B cell (primary cell): ENCODE measurements around the gene SPEF1. TPM values are rescaled to one million over a fixed set of nuclear protein-coding genes. Genes with fewer than 3 reads are reported as not detected.

ENCODE experiments used
- ATAC-seq: fragments of 200-7000 bp; cut with Tn5 transposase; one replicate; pipeline ENCODE4 v1.10.0; 2021; ENCODE audit warnings: low read depth, mild to moderate bottlenecking, moderate number of reproducible peaks, moderate library complexity
- CTCF ChIA-PET: fragments of 350-600 bp; sonication (Branson Sonifier 250); formaldehyde crosslinking; loops from one replicate; lab custom pipeline; 2021; ENCODE audit warnings: antibody characterized with exemption, inconsistent platforms; lab: Charles Lee
- POLR2A ChIA-PET: fragments of 350-600 bp; sonication (Branson Sonifier 250); formaldehyde crosslinking; loops from one replicate; lab custom pipeline; 2021; ENCODE audit warnings: antibody characterized with exemption; lab: Charles Lee
- DNase-seq: peaks from one replicate; pipeline ENCODE4 v3.0.0; 2013
- H2AFZ ChIP-seq: 2 replicates; pipeline ENCODE4 v1.6.1; 2012; ENCODE audit warnings: mild to moderate bottlenecking, low read depth, low read length; ENCODE audit not compliant: insufficient read depth, poor library complexity, severe bottlenecking
- H3K27ac ChIP-seq, 2 donors: 1 replicate in 1 of 2; 2 replicates in 1 of 2; pipeline ENCODE4 v1.5.1; 2012 to 2013; ENCODE audit warnings: low read length in 2 of 2, mild to moderate bottlenecking in 2 of 2, moderate library complexity in 1 of 2
- H3K27me3 ChIP-seq, 4 experiments: fragments of 200-600 bp in 1 of 4; sonication (generic) in 1 of 4; replicated peaks in 1 of 4; 1 replicate in 2 of 4; 2 replicates in 2 of 4; pipeline versions ENCODE4 v1.6.1 to v1.7.0; 2013 to 2016; ENCODE audit warnings: low read length in 3 of 4, mild to moderate bottlenecking in 2 of 4, mixed read lengths in 1 of 4, moderate library complexity in 1 of 4; ENCODE audit not compliant: insufficient read depth in 4 of 4, control insufficient read depth in 3 of 4; ENCODE audit errors: control extremely low read depth in 1 of 4
- H3K36me3 ChIP-seq, 2 experiments: replicated peaks in 1 of 2; 1 replicate in 1 of 2; 2 replicates in 1 of 2; pipeline versions ENCODE4 v1.6.1 to v1.7.1; 2013; ENCODE audit warnings: low read length in 1 of 2; ENCODE audit not compliant: insufficient read depth in 2 of 2, control insufficient read depth in 1 of 2; ENCODE audit errors: control extremely low read depth in 1 of 2, extremely low read depth in 1 of 2
- H3K4me1 ChIP-seq, 2 donors: fragments of 200-600 bp in 1 of 2; sonication (generic) in 1 of 2; 1 replicate in 1 of 2; 2 replicates in 1 of 2; pipeline versions ENCODE4 v1.5.1 to v1.6.1; 2013 to 2017; ENCODE audit warnings: low read length in 2 of 2; ENCODE audit not compliant: control insufficient read depth in 2 of 2, insufficient read depth in 2 of 2
- H3K4me2 ChIP-seq: replicated peaks from 2 replicates; pipeline ENCODE3; 2012; ENCODE audit warnings: mild to moderate bottlenecking, low read depth, low read length; ENCODE audit not compliant: poor library complexity, severe bottlenecking
- H3K4me3 ChIP-seq, 5 experiments: fragments of 200-600 bp in 1 of 5; sonication (generic) in 1 of 5; 1 replicate in 3 of 5; 2 replicates in 2 of 5; pipeline versions ENCODE4 v1.5.1 to v1.7.0; 2011 to 2016; ENCODE audit warnings: low read length in 4 of 5, mild to moderate bottlenecking in 4 of 5, low read depth in 2 of 5, control low read depth in 1 of 5, moderate library complexity in 1 of 5; ENCODE audit not compliant: insufficient read depth in 1 of 5; ENCODE audit errors: control extremely low read depth in 1 of 5, extremely low read depth in 1 of 5
- H3K79me2 ChIP-seq: fragments of 200-600 bp; sonication (generic); one replicate; pipeline ENCODE4 v1.6.0; 2016; ENCODE audit warnings: low read length; ENCODE audit not compliant: control insufficient read depth, insufficient read depth
- H3K9ac ChIP-seq: fragments of 200-600 bp; sonication (generic); 2 replicates; pipeline ENCODE4 v1.6.1; 2017; ENCODE audit warnings: mild to moderate bottlenecking, low read length, moderate library complexity
- H3K9me3 ChIP-seq, 3 donors: one replicate each; pipeline versions ENCODE4 v1.6.1 to v1.7.1; 2013; ENCODE audit warnings: low read length in 2 of 3; ENCODE audit not compliant: control insufficient read depth in 2 of 3, insufficient read depth in 1 of 3; ENCODE audit errors: control extremely low read depth in 1 of 3
- H4K20me1 ChIP-seq: 2 replicates; pipeline ENCODE4 v1.6.0; 2012; ENCODE audit warnings: mild to moderate bottlenecking, low read length; ENCODE audit not compliant: insufficient read depth, control insufficient read depth, poor library complexity, severe bottlenecking
- H3K27ac Mint-ChIP-seq: one replicate; pipeline ENCODE4 v1.8.0; 2021; ENCODE audit warnings: mixed read lengths
- H3K27me3 Mint-ChIP-seq: one replicate; pipeline ENCODE4 v1.8.0; 2021; ENCODE audit warnings: mixed read lengths
- H3K4me1 Mint-ChIP-seq: one replicate; pipeline ENCODE4 v1.8.0; 2021; ENCODE audit warnings: mixed read lengths
- H3K4me3 Mint-ChIP-seq: one replicate; pipeline ENCODE4 v1.8.0; 2021; ENCODE audit warnings: mixed read lengths
- H3K9me3 Mint-ChIP-seq: one replicate; pipeline ENCODE4 v1.8.0; 2022; ENCODE audit warnings: mixed read lengths; ENCODE audit not compliant: insufficient read depth
- CTCF ChIP-seq: fragments of 200-600 bp; IDR thresholded peaks from one replicate; pipeline ENCODE4 v1.8.0; 2022; ENCODE audit warnings: antibody characterized with exemption, mild to moderate bottlenecking
- EZH2 ChIP-seq: IDR thresholded peaks from 2 replicates; pipeline ENCODE4 v1.6.1; 2012; ENCODE audit warnings: borderline replicate concordance, low read depth, mild to moderate bottlenecking, moderate library complexity, low read length; ENCODE audit not compliant: insufficient read depth, poor library complexity, severe bottlenecking
- WGBS: methylation state at CpG from one replicate; pipeline ENCODE4 v1.1.5; 2013; ENCODE audit warnings: missing lambda C conversion rate; ENCODE audit not compliant: insufficient coverage; 5-methylcytosine and 5-hydroxymethylcytosine counted together
- intact Hi-C: fragments of 100-400 bp; cut with micrococcal nuclease; formaldehyde crosslinking; loops from one replicate; pipeline ENCODE4 v1.10.0; 2022
- polyA plus RNA-seq: library from polyadenylated mRNA; depleted of rRNA; stranded (reverse); fragments of >200 nt; gene quantifications from 2 replicates; pipeline ENCODE4 v1.2.3, GENCODE V29; 2012
- total RNA-seq, 2 donors: library from RNA; stranded (reverse); fragments of 120-200 nt in 1 of 2; gene quantifications; 1 replicate in 1 of 2; 2 replicates in 1 of 2; pipeline versions ENCODE4 v1.2.3 to v1.2.4, GENCODE V29; 2013 to 2022

Gene SPEF1
- total and polyA plus RNA-seq, 2 donors (not counting 1 experiment from before 2014, with no cell fraction given), result not detected

DNA sequence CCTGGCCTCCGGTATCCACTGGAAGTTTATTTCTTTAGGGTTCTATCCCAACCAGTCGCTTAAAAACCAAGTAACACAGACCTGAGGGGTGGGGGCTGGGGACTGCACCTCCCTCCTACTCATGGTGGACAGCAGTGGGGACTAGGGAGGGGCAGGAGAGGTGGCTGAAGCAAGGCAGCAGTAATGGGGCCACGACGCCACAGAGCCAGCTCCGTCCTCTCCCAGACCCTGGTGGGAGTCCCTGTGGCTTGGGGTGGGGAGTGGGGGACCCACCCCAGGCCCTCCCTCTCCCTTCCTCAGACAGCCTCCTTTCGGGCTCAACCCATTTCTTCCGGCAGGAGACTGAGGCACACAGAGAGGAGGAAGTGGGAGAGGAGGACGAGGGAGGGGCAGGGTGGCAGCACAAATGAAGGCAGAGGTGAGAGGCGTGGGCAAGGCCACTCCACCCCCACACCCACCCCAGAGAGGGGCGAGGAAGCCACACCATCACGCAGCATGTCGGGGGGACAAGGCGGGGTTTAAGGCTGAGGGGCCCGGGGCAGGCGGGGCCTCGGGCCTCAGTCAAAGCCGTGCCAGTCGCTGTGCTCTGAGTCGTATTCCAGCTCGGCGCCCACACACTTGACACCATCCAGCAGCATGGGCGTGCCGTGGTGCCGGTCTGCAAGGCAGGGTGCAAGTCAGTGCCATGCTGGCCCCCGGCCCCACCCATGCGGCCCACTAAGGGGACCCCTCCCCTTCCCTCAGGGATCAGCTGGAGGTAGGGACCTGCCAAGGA is 27.6 kb downstream of the SPEF1 start:
- H3K27ac ChIP-seq, result no peak overlapping the region
- no peaks in the 10 kb centered on the region for H4K20me1 ChIP-seq
- Mint-ChIP-seq H3K27ac (no peak overlapping the region), H3K9me3 (no peaks in the 10 kb centered on the region), H3K4me3 (no peak overlapping the region), H3K4me1 (peaks cover 7% of the 10 kb centered on the region), H3K27me3 (no peaks in the 10 kb centered on the region)
- POLR2A ChIA-PET, result no interaction called here
- H3K4me1 ChIP-seq, result peaks cover 0 to 12% of the 10 kb centered on the region in 2 donors
- H3K36me3 ChIP-seq, result peaks cover 0 to 5% of the 10 kb centered on the region in 2 experiments
- H3K9ac ChIP-seq, result no peak overlapping the region
- CTCF ChIA-PET, result interaction anchor here (1.0 to 3.9 kb wide), 9 partner anchors 13 to 332 kb away, joined by 3 to 47 read pairs (median 3); partner anchors contain the start of genes ADISSP, CENPB and SPEF1
- TF ChIP-seq CTCF, result no peak
- TF ChIP-seq EZH2, result no peak
- H3K4me3 ChIP-seq, result no peak overlapping the region
- ATAC-seq (no peak), DNase-seq (no peak)
- H3K27me3 ChIP-seq, result no peaks in the 10 kb centered on the region
- intact Hi-C loops, result loop anchor here (1.0 to 5.0 kb wide), 6 partner anchors 15 to 332 kb away; partner anchors contain the start of genes AP5S1 and SPEF1
- 99% methylated on average over 17 of the region's 26 CpGs for WGBS
- no peak overlapping the region for H3K4me2 ChIP-seq
- H2AFZ ChIP-seq, result peak overlapping the region; percentile 2
- H3K79me2 ChIP-seq, result peaks cover 3% of the 10 kb centered on the region
- no peaks in the 10 kb centered on the region for H3K9me3 ChIP-seq

DNA sequence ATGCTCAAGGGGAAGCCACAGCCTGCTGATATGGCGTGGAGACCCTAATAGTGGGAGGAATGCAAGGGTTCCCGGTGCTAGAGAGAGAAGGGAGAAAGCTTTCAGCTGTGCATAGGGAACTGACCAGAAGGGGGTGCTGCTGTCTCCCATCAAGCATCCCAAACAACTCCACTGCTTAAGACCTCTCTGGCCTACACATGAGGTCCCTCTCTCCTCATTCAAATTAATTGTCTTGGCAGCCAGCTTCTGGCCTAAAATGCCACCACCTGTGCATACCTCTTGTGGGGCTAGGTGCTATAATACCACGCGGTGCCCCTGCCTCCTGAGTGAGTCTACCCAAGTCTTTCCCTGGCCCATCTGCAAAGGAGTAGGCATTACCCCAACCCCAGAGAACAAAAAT is 28.1 kb downstream of the SPEF1 start:
- Histone ChIP-seq H3K27ac (no peak overlapping the region), H3K4me3 (no peak overlapping the region), H3K36me3 (peaks cover 0 to 3% of the 10 kb centered on the region in 2 experiments), H3K4me2 (no peak overlapping the region), H3K9ac (no peak overlapping the region), H3K4me1 (peaks cover 0 to 12% of the 10 kb centered on the region in 2 donors), H3K27me3 (no peaks in the 10 kb centered on the region), H2AFZ (peak overlapping the region; percentile 2), H3K79me2 (peaks cover 3% of the 10 kb centered on the region), H4K20me1 (no peaks in the 10 kb centered on the region), H3K9me3 (no peaks in the 10 kb centered on the region)
- peak overlapping the region; percentile 67 for H3K27ac Mint-ChIP-seq
- no peaks in the 10 kb centered on the region for H3K9me3 Mint-ChIP-seq
- intact Hi-C loops, result loop anchor here (1.0 to 5.0 kb wide), 6 partner anchors 15 to 332 kb away; partner anchors contain the start of genes AP5S1 and SPEF1
- no peaks in the 10 kb centered on the region for H3K27me3 Mint-ChIP-seq
- H3K4me3 Mint-ChIP-seq, result peak overlapping the region; percentile 37
- no peak for TF ChIP-seq EZH2
- peak; percentile 75 for TF ChIP-seq CTCF
- POLR2A ChIA-PET, result interaction anchor here (0.5 kb wide), 1 partner anchor 101 kb away, joined by 4 read pairs; no protein-coding TSS in a partner anchor
- 77% methylated on average over 3 of the region's 4 CpGs for WGBS
- H3K4me1 Mint-ChIP-seq, result peaks cover 7% of the 10 kb centered on the region
- CTCF ChIA-PET, result interaction anchor here (0.7 to 3.9 kb wide), 10 partner anchors 11 to 332 kb away, joined by 3 to 47 read pairs (median 3); partner anchors contain the start of genes ADISSP, CENPB and SPEF1
- ATAC-seq (peak; percentile 59), DNase-seq (peak; percentile 72)
